NCI-H2081 treated with DMSO at 0.1 percent for 48 hours (cell line): ENCODE measurements around the gene NKAIN1.
"Not testable (repeated sequence)": the region's sequence is repeated elsewhere in the genome, so short reads cannot be mapped to it uniquely, and the experiment has no call there.

Experiments used
- DNase-seq: peaks from one replicate; lab custom pipeline; 2025; lab: John Stamatoyannopoulos, UW

Gene NKAIN1

GRCh38 chr1:31195267-31195666, 44.4 kb downstream of the NKAIN1 start:
- not testable (repeated sequence) for DNase-seq

- no peak for DNase-seq
Observed at GRCh38 chr1:31193729-31194128, 46.0 kb downstream of the NKAIN1 start.

- no peak for DNase-seq
Observed at GRCh38 chr1:31191281-31191680, 48.4 kb downstream of the NKAIN1 start.

GRCh38 chr1:31189696-31190674, 49.7 kb downstream of the NKAIN1 start:
- no peak for DNase-seq

- DNase-seq: no peak
Observed at GRCh38 chr1:31183927-31184554, 55.6 kb downstream of the NKAIN1 start.

GRCh38 chr1:31183126-31183525, 56.6 kb downstream of the NKAIN1 start:
- DNase-seq: no peak

- DNase-seq: no peak
Observed at GRCh38 chr1:31182352-31182751, 57.3 kb downstream of the NKAIN1 start.

- DNase-seq: no peak
Observed at GRCh38 chr1:31181515-31182343, 58.0 kb downstream of the NKAIN1 start.

- no peak for DNase-seq
Observed at GRCh38 chr1:31180338-31180737, 59.3 kb downstream of the NKAIN1 start.

- DNase-seq: not testable (repeated sequence)
Observed at GRCh38 chr1:31176291-31176690, 63.4 kb downstream of the NKAIN1 start.

GRCh38 chr1:31170486-31170735, 69.3 kb downstream of the NKAIN1 start:
- DNase-seq: no peak

GRCh38 chr1:31166462-31166861, 73.2 kb downstream of the NKAIN1 start:
- DNase-seq: no peak

GRCh38 chr1:31164291-31164690, 75.4 kb downstream of the NKAIN1 start:
- DNase-seq: no peak

- no peak for DNase-seq
Observed at GRCh38 chr1:31163866-31164265, 75.8 kb downstream of the NKAIN1 start.

GRCh38 chr1:31161571-31161970, 78.1 kb downstream of the NKAIN1 start:
- DNase-seq: no peak

GRCh38 chr1:31159869-31160611, 79.6 kb downstream of the NKAIN1 start:
- no peak for DNase-seq

GRCh38 chr1:31159323-31159722, 80.4 kb downstream of the NKAIN1 start:
- DNase-seq: no peak

- no peak for DNase-seq
Observed at GRCh38 chr1:31155216-31155806, 84.4 kb downstream of the NKAIN1 start.

- no peak for DNase-seq
Observed at GRCh38 chr1:31154632-31155215, 85.0 kb downstream of the NKAIN1 start.

GRCh38 chr1:31154000-31154631, 85.6 kb downstream of the NKAIN1 start:
- no peak for DNase-seq

GRCh38 chr1:31153423-31153822, 86.3 kb downstream of the NKAIN1 start:
- no peak for DNase-seq
